NCI-H1105 treated with DMSO at 0.1 percent for 48 hours (cell line): ENCODE results near the gene GJC2.
"Not testable (repeated sequence)": the region's sequence is repeated elsewhere in the genome, so short reads cannot be mapped to it uniquely, and the experiment has no call there.

ENCODE experiments used
- DNase-seq: peaks from one replicate; lab custom pipeline; 2025; lab: John Stamatoyannopoulos, UW

GJC2 gene

GRCh38 chr1:228173528-228174481, 24.1 kb downstream of the GJC2 start:
- not testable (repeated sequence) for DNase-seq

- DNase-seq, result no peak
Measured at GRCh38 chr1:228174482-228175315, 25.0 kb downstream of the GJC2 start.

DNA sequence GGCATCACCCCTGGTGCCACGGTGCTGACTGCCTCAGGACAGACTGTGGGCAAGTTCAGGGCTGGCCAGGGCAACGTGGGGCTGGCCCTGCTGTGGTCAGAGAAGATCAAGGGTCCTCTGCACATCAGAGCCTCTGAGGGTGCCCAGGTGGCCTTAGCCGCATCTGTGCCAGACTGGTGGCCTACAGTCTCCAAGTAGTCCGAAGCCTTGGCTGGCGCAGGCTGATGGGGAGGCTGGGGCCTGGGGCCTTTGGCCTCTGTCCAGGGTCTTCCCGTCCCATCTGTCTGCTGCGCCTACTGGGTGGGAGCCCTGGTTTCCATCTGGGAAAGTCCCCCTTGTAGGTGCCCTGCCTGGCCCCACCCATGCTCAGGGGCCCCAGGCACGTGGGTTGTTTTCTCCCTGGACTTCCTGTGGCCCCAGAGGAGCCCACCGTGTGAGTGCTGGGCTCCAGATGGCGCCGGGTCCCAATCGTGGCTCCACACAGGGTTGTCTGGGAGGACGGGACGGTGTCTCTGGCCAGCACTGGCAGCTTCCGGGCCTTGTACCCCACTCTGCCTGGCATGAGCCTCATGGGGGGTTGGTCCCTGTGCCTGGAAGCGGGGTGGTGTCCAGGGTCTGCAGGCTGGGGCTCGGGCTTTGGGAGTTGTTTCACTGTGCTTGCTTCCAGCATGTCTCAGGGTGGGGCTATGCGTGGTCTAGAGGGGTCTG, 25.7 kb downstream of the GJC2 start:
- no peak for DNase-seq

- DNase-seq, result no peak
Measured at GRCh38 chr1:228176024-228176395, 26.3 kb downstream of the GJC2 start.

DNA sequence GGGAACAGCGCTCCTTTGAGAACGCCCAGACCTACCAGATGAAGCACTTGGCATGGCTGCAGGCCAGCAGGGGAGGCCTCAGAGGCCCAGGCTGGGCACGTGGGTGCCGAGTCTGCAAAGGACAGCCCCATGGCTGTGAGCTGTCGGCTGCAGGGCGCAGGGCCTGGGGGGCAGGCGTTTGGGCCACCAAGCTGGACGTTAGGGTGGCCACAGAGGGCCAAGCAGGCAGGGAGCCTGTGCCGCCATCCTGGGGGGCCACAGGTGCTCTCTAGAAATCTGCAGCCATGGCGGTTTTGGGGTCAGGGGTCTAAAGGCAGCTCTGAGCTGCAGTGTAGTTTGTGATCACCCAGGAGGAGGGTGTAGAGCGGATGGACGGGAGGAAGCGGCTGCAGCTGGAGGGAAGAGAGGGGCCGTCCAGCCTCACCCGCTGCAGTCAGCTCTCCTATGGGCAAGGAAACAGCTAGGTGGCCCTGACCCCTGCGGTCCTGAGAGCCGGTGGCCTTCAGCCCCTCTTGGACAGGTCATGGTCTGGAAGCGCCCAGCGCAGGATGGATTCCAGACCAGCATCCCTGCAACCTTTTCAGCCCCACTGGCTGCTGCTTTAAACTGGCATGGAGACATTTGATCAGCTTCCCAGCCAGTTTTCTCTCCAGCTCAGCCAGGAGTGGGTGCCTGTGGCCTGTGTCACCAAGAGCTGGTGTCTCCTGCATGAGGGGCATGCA, 26.9 kb downstream of the GJC2 start:
- no peak for DNase-seq

DNA sequence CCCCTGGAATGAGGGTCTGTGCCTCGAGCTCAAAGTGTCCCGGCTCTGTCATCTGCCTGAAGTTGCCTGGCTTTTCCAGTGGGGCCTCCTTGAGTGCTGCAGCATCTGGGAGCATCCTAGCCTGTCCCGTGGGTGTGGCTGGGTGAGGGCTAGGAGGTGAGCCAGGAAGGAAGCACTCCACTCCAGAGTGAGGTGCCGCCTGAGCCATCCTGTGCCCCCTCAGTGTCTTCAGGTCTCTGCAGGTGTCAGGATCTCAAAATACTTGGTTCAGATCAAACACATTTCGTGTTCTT, 27.4 kb downstream of the GJC2 start:
- DNase-seq, result no peak

- DNase-seq, result no peak
Measured at GRCh38 chr1:228177721-228178710, 28.3 kb downstream of the GJC2 start.

- no peak for DNase-seq
Measured at GRCh38 chr1:228178737-228179684, 29.3 kb downstream of the GJC2 start.

- DNase-seq, result no peak
Measured at GRCh38 chr1:228180271-228180958, 30.7 kb downstream of the GJC2 start.

DNA sequence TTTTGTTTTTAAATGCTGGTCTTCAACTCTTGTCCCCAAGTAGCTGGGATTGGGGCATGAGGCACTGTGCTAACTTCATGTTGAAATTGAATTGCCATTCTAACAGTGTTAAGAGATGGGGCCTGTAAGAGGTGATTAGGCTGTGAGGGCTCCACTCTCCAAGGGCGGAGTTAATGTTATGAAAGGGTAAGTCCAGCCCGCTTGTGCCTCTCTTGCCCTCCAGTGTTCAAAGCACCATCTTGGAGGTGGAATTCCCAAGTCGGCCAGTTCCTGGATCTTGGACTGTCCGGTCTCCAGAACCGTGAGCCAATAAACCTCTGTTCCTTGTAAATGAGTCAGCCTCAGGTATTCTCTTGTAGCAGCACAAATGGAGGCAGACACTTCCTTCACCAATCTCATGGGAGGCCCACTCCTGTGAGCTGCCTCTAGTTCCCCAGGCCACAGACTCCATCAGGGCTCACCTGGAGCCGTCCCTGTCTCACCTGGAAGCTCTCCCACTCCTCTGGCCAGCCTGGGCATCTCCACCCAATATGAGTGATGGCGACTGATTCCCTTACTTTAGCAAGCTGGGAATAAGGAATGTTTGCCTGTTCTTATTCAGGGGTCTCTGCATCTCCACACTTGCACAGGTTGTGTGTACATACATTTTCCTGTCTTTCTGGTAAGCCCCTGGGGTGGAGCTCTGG, 31.4 kb downstream of the GJC2 start:
- DNase-seq, result no peak

GRCh38 chr1:228181645-228182034, 31.9 kb downstream of the GJC2 start:
- DNase-seq, result no peak

DNA sequence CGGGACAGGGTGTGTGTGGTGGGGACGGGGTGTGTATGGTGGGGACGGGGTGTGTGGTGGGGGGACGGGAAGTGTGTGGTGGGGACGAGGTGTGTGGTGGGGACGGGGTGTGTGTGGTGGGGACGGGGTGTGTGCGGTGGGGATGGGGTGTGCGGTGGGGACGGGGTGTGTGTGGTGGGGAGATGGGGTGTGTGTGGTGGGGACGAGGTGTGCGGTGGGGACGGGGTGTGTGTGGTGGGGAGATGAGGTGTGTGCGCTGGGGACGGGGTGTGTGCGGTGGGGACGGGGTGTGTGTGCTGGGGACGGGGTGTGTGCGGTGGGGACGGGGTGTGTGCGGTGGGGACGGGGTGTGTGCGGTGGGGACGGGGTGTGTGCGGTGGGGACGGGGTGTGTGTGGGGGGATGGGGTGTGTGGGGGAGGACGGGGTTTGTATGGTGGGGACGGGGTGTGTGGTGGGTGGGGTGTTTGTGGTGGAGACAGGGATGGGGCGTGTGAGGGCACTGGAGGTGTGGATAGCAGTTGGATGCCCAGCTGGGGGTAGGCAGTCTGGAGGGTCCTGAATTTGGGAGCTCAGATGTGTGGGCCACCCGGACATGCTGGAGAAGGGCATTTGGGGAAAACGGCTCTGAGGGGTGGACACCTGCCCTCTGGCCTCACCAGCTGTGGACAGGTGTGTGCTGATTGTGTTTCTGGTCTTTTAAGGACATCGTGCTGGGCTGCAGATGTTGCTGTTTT, 32.7 kb downstream of the GJC2 start:
- DNase-seq, result no peak

DNA sequence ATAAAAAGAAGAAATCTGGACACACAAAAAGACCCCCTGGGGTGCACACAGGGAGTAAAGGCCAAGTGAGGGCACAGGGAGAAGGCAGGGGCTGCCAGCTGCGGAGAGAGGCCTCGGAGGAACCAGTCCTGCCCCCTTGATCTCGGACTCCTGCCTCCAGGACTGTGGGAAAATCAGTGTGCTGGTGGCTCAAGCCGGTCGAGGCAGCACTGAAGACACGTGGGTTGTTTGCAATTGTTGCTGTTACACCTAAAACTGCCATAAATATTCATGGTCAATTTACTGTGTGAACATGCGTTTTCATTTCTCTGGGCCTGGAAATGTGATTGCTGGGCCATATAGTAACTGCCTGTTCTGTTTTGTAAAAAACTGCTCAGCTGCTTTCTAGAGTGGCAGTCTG, 34.4 kb downstream of the GJC2 start:
- no peak for DNase-seq

DNA sequence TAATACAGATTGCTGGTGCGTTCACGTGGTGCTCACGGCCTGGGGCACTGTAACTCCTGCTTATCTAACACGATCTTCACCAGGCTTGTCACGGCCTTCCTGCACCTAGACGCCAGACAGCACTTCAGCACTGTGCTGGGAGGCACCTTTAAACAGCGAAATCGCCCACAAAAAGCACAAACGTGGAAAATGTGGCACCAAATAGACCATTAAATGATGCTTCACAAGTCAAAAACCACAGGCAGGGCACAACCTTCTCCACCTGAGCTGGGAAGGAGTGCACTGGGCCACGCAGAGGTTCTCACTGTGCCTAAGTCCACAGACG, 35.9 kb downstream of the GJC2 start:
- no peak for DNase-seq

- DNase-seq, result not testable (repeated sequence)
Measured at GRCh38 chr1:228188249-228188648, 38.5 kb downstream of the GJC2 start.

- no peak for DNase-seq
Measured at GRCh38 chr1:228190182-228190581, 40.5 kb downstream of the GJC2 start.

GRCh38 chr1:228190778-228191177, 41.0 kb downstream of the GJC2 start:
- no peak for DNase-seq

DNA sequence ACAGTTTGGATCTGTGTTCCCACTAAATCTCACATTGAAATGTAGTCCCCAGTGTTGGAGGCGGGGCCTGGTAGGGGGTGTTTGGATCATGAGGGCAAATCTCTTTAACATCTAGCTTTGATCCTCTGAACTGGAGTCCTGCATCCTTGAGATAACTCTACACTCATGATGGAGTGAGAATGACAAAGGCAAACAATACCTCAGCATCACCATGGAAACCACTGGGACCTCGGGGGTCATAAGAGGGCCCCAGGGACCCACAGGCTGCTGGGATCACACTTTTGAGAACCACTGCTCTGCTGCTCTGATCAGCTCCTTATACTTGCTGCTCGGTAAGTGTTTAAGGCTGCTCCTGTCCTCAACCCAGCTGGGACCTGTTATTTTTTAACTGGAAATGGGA, 44.7 kb downstream of the GJC2 start:
- no peak for DNase-seq
